NOMO-1 treated with dmso at 0.1 percent for 144 hours (cell line): Measurements from ENCODE around the gene LSM7.
"Not testable (repeated sequence)": the region's sequence is repeated elsewhere in the genome, so short reads cannot be mapped to it uniquely, and the experiment has no call there.

Experiments used
- DNase-seq: peaks from one replicate; lab custom pipeline; 2025; ENCODE audit not compliant: unreplicated experiment; lab: John Stamatoyannopoulos, UW

The LSM7 gene

GRCh38 chr19:2355168-2356035, 27.0 kb upstream of the LSM7 start:
- DNase-seq = no peak

- DNase-seq = no peak
Measured at GRCh38 chr19:2354670-2355069, 26.3 kb upstream of the LSM7 start.

- no peak for DNase-seq
Measured at GRCh38 chr19:2353887-2354592, 25.7 kb upstream of the LSM7 start.

- DNase-seq = no peak
Measured at GRCh38 chr19:2353159-2353886, 24.9 kb upstream of the LSM7 start.

- no peak for DNase-seq
Measured at GRCh38 chr19:2352121-2352520, 23.7 kb upstream of the LSM7 start.

GRCh38 chr19:2351591-2351990, 23.2 kb upstream of the LSM7 start:
- DNase-seq = no peak

GRCh38 chr19:2350656-2351055, 22.3 kb upstream of the LSM7 start:
- no peak for DNase-seq

- not testable (repeated sequence) for DNase-seq
Measured at GRCh38 chr19:2349818-2350217, 21.4 kb upstream of the LSM7 start.

GRCh38 chr19:2345794-2346663, 17.6 kb upstream of the LSM7 start:
- no peak for DNase-seq

- DNase-seq = no peak
Measured at GRCh38 chr19:2345076-2345475, 16.7 kb upstream of the LSM7 start.

- DNase-seq = no peak
Measured at GRCh38 chr19:2344381-2344870, 16.0 kb upstream of the LSM7 start.

- no peak for DNase-seq
Measured at GRCh38 chr19:2343289-2343982, 15.1 kb upstream of the LSM7 start.

- DNase-seq = no peak
Measured at GRCh38 chr19:2342656-2343288, 14.4 kb upstream of the LSM7 start.

GRCh38 chr19:2341982-2342381, 13.6 kb upstream of the LSM7 start:
- no peak for DNase-seq

- DNase-seq = no peak
Measured at GRCh38 chr19:2341244-2341751, 12.9 kb upstream of the LSM7 start.

GRCh38 chr19:2340496-2341243, 12.3 kb upstream of the LSM7 start:
- no peak for DNase-seq

- DNase-seq = no peak
Measured at GRCh38 chr19:2339644-2340310, 11.4 kb upstream of the LSM7 start.
